Measurements from ENCODE around the gene SLC36A1. TPM values are rescaled to one million over a fixed set of nuclear protein-coding genes. Genes with fewer than 3 reads are reported as not detected.

Gene SLC36A1
- polyA plus RNA-seq, 1 donor (not counting 4 experiments of a cell fraction or from before 2014, with no cell fraction given): 9.6 TPM

GRCh38 chr5:151432210-151432609 lies 15.2 kb upstream of the SLC36A1 start:
- H3K9ac ChIP-seq (ENCODE audit: control insufficient read depth, extremely low read depth, insufficient read depth, low read length): no peak overlapping the region
- H3K4me2 ChIP-seq (ENCODE audit: control insufficient read depth, extremely low read depth, insufficient read depth, low read depth, low read length): no peak overlapping the region
- H3K4me1 ChIP-seq (ENCODE audit: control insufficient read depth, extremely low read depth, insufficient read depth, low read length): no peaks in the 10 kb centered on the region
- no peaks in the 10 kb centered on the region for H3K9me3 ChIP-seq (ENCODE audit: control insufficient read depth, low read depth, low read length)
- dilution Hi-C loops (cut with MboI; ENCODE audit: extremely low pct_ligation_motif_present, low sequenced_read_pairs): no loop called here
- H2AFZ ChIP-seq (ENCODE audit: control insufficient read depth, low read length): no peak overlapping the region
- FAIRE-seq (no peak), DNase-seq (ENCODE audit: low read depth, low spot score) (no peak)
- TF ChIP-seq EZH2 (IDR thresholded peaks at IDR 0.05; ENCODE audit: low read length): no peak
- no peak for TF ChIP-seq CTCF (optimal IDR thresholded peaks at IDR 0.05 in 1 of 3, IDR thresholded peaks at IDR 0.05 in 1 of 3, conservative IDR thresholded peaks at IDR 0.05 in 1 of 3; ENCODE audit: extremely low read depth in 1 of 3, insufficient read depth in 2 of 3, low read length in 3 of 3)
- no peak overlapping the region for H3K4me3 ChIP-seq (ENCODE audit: control insufficient read depth in 2 of 3, extremely low read depth in 1 of 3, insufficient read depth in 2 of 3, low read depth in 1 of 3, low read length in 3 of 3)
- peaks cover 10% of the 10 kb centered on the region for H3K27me3 ChIP-seq (ENCODE audit: control insufficient read depth, extremely low read depth, insufficient read depth, low read length)
- H3K79me2 ChIP-seq (ENCODE audit: control insufficient read depth, insufficient read depth, low read length): no peaks in the 10 kb centered on the region
- H3K27ac ChIP-seq (ENCODE audit: control insufficient read depth, insufficient read depth, low read length): no peak overlapping the region
- H4K20me1 ChIP-seq (ENCODE audit: control insufficient read depth, extremely low read depth, insufficient read depth, low read length): no peaks in the 10 kb centered on the region
- no peaks in the 10 kb centered on the region for H3K9me1 ChIP-seq (ENCODE audit: control insufficient read depth, extremely low read depth, insufficient read depth, low read length)
- H3K36me3 ChIP-seq (ENCODE audit: control insufficient read depth in 2 of 2, extremely low read depth in 1 of 2, insufficient read depth in 2 of 2, low read length in 2 of 2): no peaks in the 10 kb centered on the region

DNA sequence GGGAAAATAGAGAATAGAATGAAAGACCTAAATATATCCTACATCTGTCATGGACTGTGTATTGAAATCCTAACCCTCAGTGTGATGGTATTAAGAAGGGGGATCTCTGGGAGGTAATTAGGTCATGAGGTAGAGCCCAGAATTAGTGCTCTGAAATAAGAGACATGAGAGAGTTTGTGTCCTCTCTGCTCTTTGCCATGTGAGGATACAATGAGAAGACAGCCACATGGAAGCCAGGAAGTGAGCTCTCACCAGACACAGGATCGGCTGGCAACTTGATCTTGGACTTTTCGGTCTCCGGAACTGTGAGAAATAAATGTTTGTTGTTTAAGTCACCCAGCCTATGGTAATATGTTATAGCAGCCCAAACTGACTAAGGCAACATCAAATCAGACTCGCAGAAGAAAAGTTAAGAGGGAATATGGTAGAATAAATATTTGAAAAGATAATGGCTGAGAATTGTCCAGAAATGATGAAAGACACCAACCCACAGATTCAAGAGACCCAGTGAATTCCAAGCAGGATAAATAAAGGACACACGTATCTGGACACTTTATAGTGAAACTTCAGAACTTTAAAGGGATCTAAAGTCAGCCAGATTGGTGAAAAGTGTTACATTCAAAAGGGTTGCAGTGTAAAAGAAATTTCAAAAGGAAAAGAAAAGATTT lies 12.7 kb upstream of the SLC36A1 start:
- Histone ChIP-seq H3K9me1 (ENCODE audit: control insufficient read depth, extremely low read depth, insufficient read depth, low read length) (no peaks in the 10 kb centered on the region), H2AFZ (ENCODE audit: control insufficient read depth, low read length) (no peak overlapping the region), H3K27ac (ENCODE audit: control insufficient read depth, insufficient read depth, low read length) (no peak overlapping the region), H4K20me1 (ENCODE audit: control insufficient read depth, extremely low read depth, insufficient read depth, low read length) (no peaks in the 10 kb centered on the region), H3K36me3 (ENCODE audit: control insufficient read depth in 2 of 2, extremely low read depth in 1 of 2, insufficient read depth in 2 of 2, low read length in 2 of 2) (no peaks in the 10 kb centered on the region), H3K4me2 (ENCODE audit: control insufficient read depth, extremely low read depth, insufficient read depth, low read depth, low read length) (no peak overlapping the region), H3K79me2 (ENCODE audit: control insufficient read depth, insufficient read depth, low read length) (no peaks in the 10 kb centered on the region), H3K9me3 (ENCODE audit: control insufficient read depth, low read depth, low read length) (no peaks in the 10 kb centered on the region), H3K4me1 (ENCODE audit: control insufficient read depth, extremely low read depth, insufficient read depth, low read length) (no peaks in the 10 kb centered on the region), H3K27me3 (ENCODE audit: control insufficient read depth, extremely low read depth, insufficient read depth, low read length) (peaks cover 10% of the 10 kb centered on the region), H3K4me3 (ENCODE audit: control insufficient read depth in 2 of 3, extremely low read depth in 1 of 3, insufficient read depth in 2 of 3, low read depth in 1 of 3, low read length in 3 of 3) (no peak overlapping the region), H3K9ac (ENCODE audit: control insufficient read depth, extremely low read depth, insufficient read depth, low read length) (no peak overlapping the region)
- dilution Hi-C loops (cut with MboI; ENCODE audit: extremely low pct_ligation_motif_present, low sequenced_read_pairs): no loop called here
- DNase-seq (ENCODE audit: low read depth, low spot score): no peak
- FAIRE-seq: no peak
- TF ChIP-seq EZH2 (IDR thresholded peaks at IDR 0.05; ENCODE audit: low read length) (no peak), CTCF (optimal IDR thresholded peaks at IDR 0.05 in 1 of 3, IDR thresholded peaks at IDR 0.05 in 1 of 3, conservative IDR thresholded peaks at IDR 0.05 in 1 of 3; ENCODE audit: extremely low read depth in 1 of 3, insufficient read depth in 2 of 3, low read length in 3 of 3) (no peak)
